Smooth muscle cell (in vitro differentiated cells): ENCODE results near the gene POLH. TPM values are rescaled to one million over a fixed set of nuclear protein-coding genes. Genes with fewer than 3 reads are reported as not detected.

Source experiments
- DNase-seq: peaks from one replicate; lab custom pipeline; 2025; ENCODE audit not compliant: unreplicated experiment; lab: John Stamatoyannopoulos, UW
- H2AFZ ChIP-seq: fragments of 200-600 bp; sonication (generic); 2 replicates; pipeline ENCODE4 v1.6.0; 2016; ENCODE audit warnings: antibody characterized with exemption, low read depth, mild to moderate bottlenecking
- H3F3A ChIP-seq: fragments of 200-600 bp; sonication (generic); 2 replicates; pipeline ENCODE4 v1.6.0; 2017; ENCODE audit warnings: antibody characterized with exemption, low read depth
- H3K27ac ChIP-seq: fragments of 200-600 bp; sonication (generic); 2 replicates; pipeline ENCODE4 v1.5.1; 2016; ENCODE audit warnings: low read depth, mild to moderate bottlenecking
- H3K27me3 ChIP-seq: fragments of 200-600 bp; sonication (generic); 2 replicates; pipeline ENCODE4 v1.6.1; 2016; ENCODE audit warnings: low read depth, mild to moderate bottlenecking
- H3K36me3 ChIP-seq: fragments of 200-600 bp; sonication (generic); 2 replicates; pipeline ENCODE4 v1.5.1; 2016; ENCODE audit warnings: low read depth
- H3K4me1 ChIP-seq: fragments of 200-600 bp; sonication (generic); 2 replicates; pipeline ENCODE4 v1.5.1; 2016; ENCODE audit warnings: low read depth
- H3K4me2 ChIP-seq: fragments of 200-600 bp; sonication (generic); 2 replicates; pipeline ENCODE4 v1.6.0; 2016; ENCODE audit warnings: mild to moderate bottlenecking
- H3K4me3 ChIP-seq: fragments of 200-600 bp; sonication (generic); 2 replicates; pipeline ENCODE4 v1.5.1; 2016; ENCODE audit warnings: mild to moderate bottlenecking
- H3K79me2 ChIP-seq: fragments of 200-600 bp; sonication (generic); 2 replicates; pipeline ENCODE4 v1.6.0; 2016; ENCODE audit warnings: low read depth, mild to moderate bottlenecking
- H3K9ac ChIP-seq: fragments of 200-600 bp; sonication (generic); 2 replicates; pipeline ENCODE4 v1.6.0; 2016; ENCODE audit warnings: low read depth
- H3K9me3 ChIP-seq: fragments of 200-600 bp; sonication (generic); replicated peaks from 2 replicates; pipeline ENCODE4 v1.5.1; 2016; ENCODE audit warnings: low read depth
- H4K20me1 ChIP-seq: fragments of 200-600 bp; sonication (generic); 2 replicates; pipeline ENCODE4 v1.6.0; 2016; ENCODE audit warnings: low read depth
- CTCF ChIP-seq: fragments of 200-600 bp; sonication (generic); IDR thresholded peaks from 2 replicates; pipeline ENCODE4 v1.5.1; 2017; ENCODE audit warnings: borderline replicate concordance, mild to moderate bottlenecking, antibody characterized with exemption; ENCODE audit not compliant: insufficient read depth, poor library complexity, severe bottlenecking
- WGBS: methylation state at CpG from one replicate; pipeline ENCODE4 v1.1.7; 2016; ENCODE audit warnings: low lambda C conversion rate; 5-methylcytosine and 5-hydroxymethylcytosine counted together
- polyA plus RNA-seq: library from polyadenylated mRNA; unstranded; fragments of >200 nt; fragmentation: Nextera tagmentation; extraction: Ambion mirVana; gene quantifications from 2 replicates; pipeline ENCODE4 v1.2.1, GENCODE V29; 2016
- total RNA-seq: library from RNA; depleted of rRNA; stranded (reverse); fragments of >200 nt; gene quantifications from 2 replicates; pipeline ENCODE4 v1.2.3, GENCODE V29; 2014

The POLH gene
- total and polyA plus RNA-seq, 2 experiments from 2014 or later = 8.4 to 13.3 TPM

GRCh38 chr6:43575105-43575771 is 747 bp upstream of the POLH start:
- DNase-seq = no peak
- H3K9me3 ChIP-seq = no peaks in the 10 kb centered on the region
- 1% methylated on average over 38 of the region's 38 CpGs for WGBS
- peaks cover 54% of the 10 kb centered on the region for H3K79me2 ChIP-seq
- peak overlapping the region; percentile 58 for H3K9ac ChIP-seq
- TF ChIP-seq CTCF = no peak
- peak overlapping the region; percentile 98 for H2AFZ ChIP-seq
- peaks cover 9% of the 10 kb centered on the region for H3F3A ChIP-seq
- no peaks in the 10 kb centered on the region for H3K27me3 ChIP-seq
- no peaks in the 10 kb centered on the region for H3K36me3 ChIP-seq
- no peak overlapping the region for H3K27ac ChIP-seq
- peaks cover 14% of the 10 kb centered on the region for H4K20me1 ChIP-seq
- H3K4me2 ChIP-seq = peak overlapping the region; percentile 98
- H3K4me1 ChIP-seq = peaks cover 24% of the 10 kb centered on the region
- H3K4me3 ChIP-seq = peak overlapping the region; percentile 92

- Histone ChIP-seq H3K27ac (peak overlapping the region; percentile 54), H3K27me3 (no peaks in the 10 kb centered on the region), H3K9me3 (no peaks in the 10 kb centered on the region), H3K36me3 (no peaks in the 10 kb centered on the region), H2AFZ (no peak overlapping the region), H4K20me1 (peaks cover 22% of the 10 kb centered on the region), H3K79me2 (peaks cover 54% of the 10 kb centered on the region), H3K4me3 (no peak overlapping the region), H3K4me1 (peaks cover 24% of the 10 kb centered on the region), H3K9ac (no peak overlapping the region), H3K4me2 (peak overlapping the region; percentile 98), H3F3A (peaks cover 9% of the 10 kb centered on the region)
- TF ChIP-seq CTCF = no peak
- no peak for DNase-seq
- WGBS = 95% methylated on average over 3 of the region's 3 CpGs
Observed at GRCh38 chr6:43578748-43579147, 2.8 kb downstream of the POLH start.

DNA sequence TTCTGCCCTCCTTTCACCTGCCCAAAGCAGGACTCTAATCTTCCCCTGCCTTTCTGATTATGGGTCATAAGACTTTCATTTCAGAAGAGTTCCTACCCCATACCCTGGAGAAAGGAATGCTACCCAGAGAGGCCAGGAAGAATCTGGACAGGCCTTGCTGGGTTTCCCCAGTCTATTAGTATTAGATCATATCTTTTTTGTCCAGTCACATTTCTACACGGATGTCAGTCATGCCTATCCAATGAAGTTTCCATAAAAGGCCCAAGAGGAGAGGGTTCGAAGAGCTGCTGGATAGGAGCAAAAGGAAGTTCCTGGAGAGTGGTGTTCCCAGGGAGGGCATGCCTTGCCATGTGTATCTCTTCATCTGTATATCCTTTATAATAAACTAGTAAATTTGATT is 3.2 kb downstream of the POLH start:
- 84% methylated on average over 2 of the region's 2 CpGs for WGBS
- H3K9ac ChIP-seq = no peak overlapping the region
- DNase-seq = no peak

More for the DNA sequence above, 3.2 kb downstream of the POLH start:
- H3K27me3 ChIP-seq = no peaks in the 10 kb centered on the region
- H3K4me3 ChIP-seq = no peak overlapping the region
- H3K4me1 ChIP-seq = peaks cover 24% of the 10 kb centered on the region
- no peaks in the 10 kb centered on the region for H3K9me3 ChIP-seq
- H3K79me2 ChIP-seq = peaks cover 51% of the 10 kb centered on the region
- H3K4me2 ChIP-seq = peak overlapping the region; percentile 98
- TF ChIP-seq CTCF = no peak
- peak overlapping the region; percentile 54 for H3K27ac ChIP-seq
- H2AFZ ChIP-seq = no peak overlapping the region
- peaks cover 9% of the 10 kb centered on the region for H3F3A ChIP-seq
- H4K20me1 ChIP-seq = peaks cover 22% of the 10 kb centered on the region
- peaks cover under 1% of the 10 kb centered on the region for H3K36me3 ChIP-seq
